OCI-LY3 (cell line): ENCODE results near the gene ZBTB8A.

ENCODE experiments used
- CTCF ChIP-seq: fragments of 200-600, 300-600 bp; sonication (generic); IDR thresholded peaks from 2 replicates; pipeline ENCODE4 v1.5.1; 2014; ENCODE audit warnings: antibody characterized with exemption, low read length, low read depth
- EZH2phosphoT487 ChIP-seq: fragments of 200-600 bp; shearing (Covaris generic); IDR thresholded peaks from 2 replicates; pipeline ENCODE4 v1.6.1; 2018; ENCODE audit warnings: antibody characterized with exemption, mixed run types, low read depth

- TF ChIP-seq CTCF (no peak), EZH2phosphoT487 (no peak)
These were observed 40.5 kb upstream of the ZBTB8A start for GRCh38 chr1:32498751-32499150.
